Hepatocyte (in vitro differentiated cells): Measurements from ENCODE around the gene ENOX1. TPM values are rescaled to one million over a fixed set of nuclear protein-coding genes. Genes with fewer than 3 reads are reported as not detected.

ENCODE experiments used
- DNase-seq: peaks from one replicate; pipeline ENCODE4 v3.0.0-alpha.2; 2016; ENCODE audit warnings: low spot score
- H2AFZ ChIP-seq: fragments of 200-600 bp; sonication (generic); 2 replicates; pipeline ENCODE4 v1.6.0; 2016; ENCODE audit warnings: antibody characterized with exemption, mild to moderate bottlenecking
- H3K27ac ChIP-seq: fragments of 200-600 bp; sonication (generic); 2 replicates; pipeline ENCODE4 v1.5.1; 2016; ENCODE audit warnings: mild to moderate bottlenecking
- H3K27me3 ChIP-seq: fragments of 200-600 bp; sonication (generic); 2 replicates; pipeline ENCODE4 v1.6.1; 2016
- H3K36me3 ChIP-seq: fragments of 200-600 bp; sonication (generic); replicated peaks from 2 replicates; pipeline ENCODE4 v1.5.1; 2016; ENCODE audit warnings: low read depth; ENCODE audit not compliant: insufficient read depth
- H3K4me1 ChIP-seq: fragments of 200-600 bp; sonication (generic); 2 replicates; pipeline ENCODE4 v1.5.1; 2016; ENCODE audit warnings: mild to moderate bottlenecking, moderate library complexity; ENCODE audit not compliant: insufficient read depth
- H3K4me2 ChIP-seq: fragments of 200-600 bp; sonication (generic); 2 replicates; pipeline ENCODE4 v1.6.0; 2016
- H3K4me3 ChIP-seq: fragments of 200-600 bp; sonication (generic); 2 replicates; pipeline ENCODE4 v1.5.1; 2016; ENCODE audit warnings: mild to moderate bottlenecking
- H3K79me2 ChIP-seq: fragments of 200-600 bp; sonication (generic); 2 replicates; pipeline ENCODE4 v1.6.0; 2017; ENCODE audit warnings: mild to moderate bottlenecking
- H3K9me2 ChIP-seq: fragments of 200-600 bp; sonication (generic); replicated peaks from 2 replicates; pipeline ENCODE4 v1.6.0; 2017; ENCODE audit warnings: mild to moderate bottlenecking; ENCODE audit not compliant: insufficient read depth
- H3K9me3 ChIP-seq: fragments of 200-600 bp; sonication (generic); 2 replicates; pipeline ENCODE4 v1.5.1; 2016; ENCODE audit warnings: low read depth, mild to moderate bottlenecking
- H4K20me1 ChIP-seq: fragments of 200-600 bp; sonication (generic); 2 replicates; pipeline ENCODE4 v1.6.0; 2016; ENCODE audit warnings: mild to moderate bottlenecking; ENCODE audit not compliant: insufficient read depth, poor library complexity, severe bottlenecking
- CTCF ChIP-seq: fragments of 200-600 bp; sonication (generic); IDR thresholded peaks from 2 replicates; pipeline ENCODE4 v1.5.1; 2016; ENCODE audit warnings: antibody characterized with exemption, mild to moderate bottlenecking; ENCODE audit not compliant: poor library complexity
- EZH2 ChIP-seq: fragments of 200-600 bp; sonication (generic); IDR thresholded peaks from 2 replicates; pipeline ENCODE4 v1.6.1; 2016; ENCODE audit warnings: antibody characterized with exemption, mild to moderate bottlenecking, borderline replicate concordance
- EZH2phosphoT487 ChIP-seq: fragments of 200-600 bp; sonication (generic); IDR thresholded peaks from one replicate; pipeline ENCODE4 v1.6.1; 2018; ENCODE audit warnings: antibody characterized with exemption, mild to moderate bottlenecking, low read depth, moderate library complexity; ENCODE audit not compliant: unreplicated experiment, severe bottlenecking
- WGBS: methylation state at CpG from one replicate; pipeline ENCODE4 v1.1.6; 2016; ENCODE audit warnings: low lambda C conversion rate; ENCODE audit errors: missing lambda C conversion rate; 5-methylcytosine and 5-hydroxymethylcytosine counted together
- polyA plus RNA-seq: library from polyadenylated mRNA; unstranded; fragments of >200 nt; fragmentation: Nextera tagmentation; extraction: Ambion mirVana; gene quantifications from 2 replicates; pipeline ENCODE4 v1.2.1, GENCODE V29; 2016
- total RNA-seq: library from RNA; depleted of rRNA; stranded (reverse); fragments of >200 nt; gene quantifications from 2 replicates; pipeline ENCODE4 v1.2.3, GENCODE V29; 2014

The ENOX1 gene
- total and polyA plus RNA-seq, 2 experiments from 2014 or later, result 2.4 to 4.0 TPM

- Histone ChIP-seq H2AFZ (no peak overlapping the region), H3K9me2 (no peaks in the 10 kb centered on the region), H3K9me3 (no peaks in the 10 kb centered on the region), H3K4me3 (no peak overlapping the region), H3K79me2 (no peaks in the 10 kb centered on the region), H3K4me1 (no peaks in the 10 kb centered on the region), H3K36me3 (no peaks in the 10 kb centered on the region), H3K27ac (no peak overlapping the region), H4K20me1 (no peaks in the 10 kb centered on the region), H3K4me2 (no peak overlapping the region), H3K27me3 (no peaks in the 10 kb centered on the region)
- DNase-seq, result no peak
- WGBS, result 92% methylated on average over 4 of the region's 4 CpGs
- no peak for TF ChIP-seq CTCF
- TF ChIP-seq EZH2, result no peak
- no peak for TF ChIP-seq EZH2phosphoT487
These were observed 572.6 kb downstream of the ENOX1 start for GRCh38 chr13:43214124-43214523.

- Histone ChIP-seq H3K36me3 (no peaks in the 10 kb centered on the region), H3K79me2 (no peaks in the 10 kb centered on the region), H3K9me3 (no peaks in the 10 kb centered on the region), H3K9me2 (no peaks in the 10 kb centered on the region), H3K4me3 (no peak overlapping the region), H2AFZ (no peak overlapping the region), H3K4me1 (no peaks in the 10 kb centered on the region), H3K27me3 (no peaks in the 10 kb centered on the region), H3K27ac (no peak overlapping the region), H4K20me1 (no peaks in the 10 kb centered on the region), H3K4me2 (no peak overlapping the region)
- TF ChIP-seq EZH2phosphoT487 (no peak), CTCF (no peak), EZH2 (no peak)
- no peak for DNase-seq
These were observed 579.9 kb downstream of the ENOX1 start for GRCh38 chr13:43206838-43207237.

- Histone ChIP-seq H3K27me3 (no peaks in the 10 kb centered on the region), H3K9me3 (no peaks in the 10 kb centered on the region), H3K4me2 (no peak overlapping the region), H3K36me3 (no peaks in the 10 kb centered on the region), H2AFZ (no peak overlapping the region), H4K20me1 (no peaks in the 10 kb centered on the region), H3K4me3 (no peak overlapping the region), H3K27ac (no peak overlapping the region), H3K79me2 (no peaks in the 10 kb centered on the region), H3K9me2 (no peaks in the 10 kb centered on the region), H3K4me1 (no peaks in the 10 kb centered on the region)
- 91% methylated on average over 4 of the region's 4 CpGs for WGBS
- TF ChIP-seq EZH2 (no peak), CTCF (no peak), EZH2phosphoT487 (no peak)
- DNase-seq, result no peak
These were observed 581.4 kb downstream of the ENOX1 start for GRCh38 chr13:43205416-43205815.

GRCh38 chr13:43204591-43204990, 582.2 kb downstream of the ENOX1 start:
- no peaks in the 10 kb centered on the region for H3K9me3 ChIP-seq
- H3K79me2 ChIP-seq, result no peaks in the 10 kb centered on the region
- DNase-seq, result no peak
- no peaks in the 10 kb centered on the region for H3K36me3 ChIP-seq
- H4K20me1 ChIP-seq, result no peaks in the 10 kb centered on the region
- H3K4me3 ChIP-seq, result no peak overlapping the region
- no peaks in the 10 kb centered on the region for H3K4me1 ChIP-seq
- no peak overlapping the region for H3K4me2 ChIP-seq
- no peak overlapping the region for H3K27ac ChIP-seq
- whole genome bisulfite sequencing, result 82% methylated on average over 2 of the region's 2 CpGs
- TF ChIP-seq EZH2, result no peak
- TF ChIP-seq CTCF, result no peak
- TF ChIP-seq EZH2phosphoT487, result no peak
- no peaks in the 10 kb centered on the region for H3K9me2 ChIP-seq
- no peaks in the 10 kb centered on the region for H3K27me3 ChIP-seq
- no peak overlapping the region for H2AFZ ChIP-seq
